Measurements from ENCODE around the gene ODC1.
"Not testable (repeated sequence)": the region's sequence is repeated elsewhere in the genome, so short reads cannot be mapped to it uniquely, and the experiment has no call there.

Gene ODC1

GRCh38 chr2:10477443-10478297 lies 29.5 kb upstream of the ODC1 start:
- no peak for DNase-seq

GRCh38 chr2:10476723-10477442 lies 28.8 kb upstream of the ODC1 start:
- DNase-seq: no peak

GRCh38 chr2:10475811-10476660 lies 27.9 kb upstream of the ODC1 start:
- no peak for DNase-seq

GRCh38 chr2:10475221-10475722 lies 27.1 kb upstream of the ODC1 start:
- DNase-seq: no peak

GRCh38 chr2:10473121-10473756 lies 25.1 kb upstream of the ODC1 start:
- DNase-seq: no peak

GRCh38 chr2:10471955-10472354 lies 23.8 kb upstream of the ODC1 start:
- DNase-seq: no peak

- DNase-seq: no peak
Observed at GRCh38 chr2:10471046-10471571, 23.0 kb upstream of the ODC1 start.

- no peak for DNase-seq
Observed at GRCh38 chr2:10469955-10470608, 22.0 kb upstream of the ODC1 start.

GRCh38 chr2:10469301-10469700 lies 21.2 kb upstream of the ODC1 start:
- DNase-seq: no peak

- no peak for DNase-seq
Observed at GRCh38 chr2:10467401-10467800, 19.3 kb upstream of the ODC1 start.

GRCh38 chr2:10466801-10467200 lies 18.7 kb upstream of the ODC1 start:
- DNase-seq: no peak

- no peak for DNase-seq
Observed at GRCh38 chr2:10465910-10466309, 17.8 kb upstream of the ODC1 start.

GRCh38 chr2:10462178-10463083 lies 14.3 kb upstream of the ODC1 start:
- DNase-seq: no peak

- no peak for DNase-seq
Observed at GRCh38 chr2:10460366-10460796, 12.3 kb upstream of the ODC1 start.

GRCh38 chr2:10457846-10458598 lies 9.9 kb upstream of the ODC1 start:
- DNase-seq: no peak

GRCh38 chr2:10457195-10457594 lies 9.1 kb upstream of the ODC1 start:
- not testable (repeated sequence) for DNase-seq

- no peak for DNase-seq
Observed at GRCh38 chr2:10454505-10454904, 6.4 kb upstream of the ODC1 start.

- no peak for DNase-seq
Observed at GRCh38 chr2:10453905-10454298, 5.8 kb upstream of the ODC1 start.

- DNase-seq: no peak
Observed at GRCh38 chr2:10452956-10453904, 5.1 kb upstream of the ODC1 start.

All from NCI-H1105 treated with DMSO at 0.1 percent for 48 hours (cell line).